ENCODE results near the gene KCNJ4.
"Not testable (repeated sequence)": the region's sequence is repeated elsewhere in the genome, so short reads cannot be mapped to it uniquely, and the experiment has no call there.

Gene KCNJ4

GRCh38 chr22:38388506-38389427, 66.2 kb downstream of the KCNJ4 start:
- H3K27ac ChIP-seq: peak overlapping the region; percentile 52

GRCh38 chr22:38386918-38387317, 68.1 kb downstream of the KCNJ4 start:
- H3K4me1 ChIP-seq (ENCODE audit: control insufficient read depth in 1 of 2, insufficient read depth in 1 of 2, low read depth in 1 of 2, low read length in 1 of 2): peaks cover 0 to 18% of the 10 kb centered on the region in 2 experiments
- H3K27me3 ChIP-seq; H3K4me3 ChIP-seq (ENCODE audit: low read depth in 1 of 2, low read length in 1 of 2); H3K36me3 ChIP-seq; H3K9me3 ChIP-seq; H3K27ac ChIP-seq: not testable (repeated sequence)

More at GRCh38 chr22:38388506-38389427, 66.2 kb downstream of the KCNJ4 start:
- H3K27me3 ChIP-seq; H3K36me3 ChIP-seq; H3K9me3 ChIP-seq; H3K4me3 ChIP-seq (ENCODE audit: low read depth in 1 of 2, low read length in 1 of 2): not testable (repeated sequence)
- peaks cover 9 to 32% of the 10 kb centered on the region in 2 experiments for H3K4me1 ChIP-seq (ENCODE audit: control insufficient read depth in 1 of 2, insufficient read depth in 1 of 2, low read depth in 1 of 2, low read length in 1 of 2)

- Histone ChIP-seq H3K27me3 (no peaks in the 10 kb centered on the region), H3K4me1 (ENCODE audit: control insufficient read depth in 1 of 2, insufficient read depth in 1 of 2, low read depth in 1 of 2, low read length in 1 of 2) (no peaks in the 10 kb centered on the region), H3K9me3 (no peaks in the 10 kb centered on the region), H3K4me3 (ENCODE audit: low read depth in 1 of 2, low read length in 1 of 2) (no peak overlapping the region), H3K27ac (no peak overlapping the region), H3K36me3 (peaks cover 24% of the 10 kb centered on the region)
- no peak for TF ChIP-seq CTCF (IDR thresholded peaks at IDR 0.05)
These were observed 71.6 kb downstream of the KCNJ4 start for GRCh38 chr22:38383417-38383816.

GRCh38 chr22:38381371-38381770, 73.6 kb downstream of the KCNJ4 start:
- H3K36me3 ChIP-seq: peaks cover 41% of the 10 kb centered on the region
- not testable (repeated sequence) for H3K9me3 ChIP-seq; H3K4me1 ChIP-seq (ENCODE audit: control insufficient read depth in 1 of 2, insufficient read depth in 1 of 2, low read depth in 1 of 2, low read length in 1 of 2); H3K4me3 ChIP-seq (ENCODE audit: low read depth in 1 of 2, low read length in 1 of 2); H3K27me3 ChIP-seq; H3K27ac ChIP-seq
